ENCODE data around the gene GZMM.

DNA sequence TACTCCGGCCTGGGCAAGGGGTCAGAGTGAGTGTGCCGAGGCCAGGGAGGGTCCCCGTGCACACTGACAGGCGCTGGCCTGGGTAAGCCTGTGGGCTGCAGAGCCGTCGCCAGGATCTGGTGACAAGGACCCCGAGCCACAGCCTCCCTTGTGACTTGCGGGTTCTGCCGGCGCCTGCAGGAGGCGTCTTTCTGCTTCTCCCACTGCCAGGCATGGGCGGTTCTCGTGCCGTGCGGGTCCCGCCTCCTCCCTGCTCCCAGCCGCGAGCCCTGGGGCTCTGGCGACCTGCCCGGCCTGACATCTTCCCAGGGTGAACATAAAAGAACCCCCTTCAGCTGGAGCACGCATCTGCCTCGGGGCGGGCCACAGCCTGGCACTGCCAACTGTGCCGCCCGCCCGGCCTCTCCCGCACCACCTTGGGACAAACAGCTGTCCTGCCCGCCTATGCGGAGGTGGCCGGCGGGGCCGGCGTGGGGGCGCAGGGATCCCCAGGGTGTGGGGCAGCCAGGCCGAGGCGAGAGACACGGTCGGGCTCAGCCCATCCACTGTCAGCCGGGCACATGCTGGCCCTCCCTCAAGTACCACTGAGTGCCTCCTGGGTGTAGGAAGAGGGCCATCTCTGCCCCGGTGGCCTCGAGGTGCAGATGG lies 44.4 kb downstream of the GZMM start:
- TF ChIP-seq CTCF (IDR thresholded peaks at IDR 0.05) (peak in 5 of 6 experiments; percentile 28 to 55 (median 33)), EP300 (IDR thresholded peaks at IDR 0.05) (no peak), POLR2A (IDR thresholded peaks at IDR 0.05) (no peak), POLR2AphosphoS5 (IDR thresholded peaks at IDR 0.05) (no peak)

All from upper lobe of left lung (tissue), 4 donors.